Astrocyte (in vitro differentiated cells and primary cell): Measurements from ENCODE around the gene CIB4. TPM values are rescaled to one million over a fixed set of nuclear protein-coding genes. Genes with fewer than 3 reads are reported as not detected.
"Not testable (repeated sequence)": the region's sequence is repeated elsewhere in the genome, so short reads cannot be mapped to it uniquely, and the experiment has no call there.

ENCODE experiments used
- DNase-seq: peaks from one replicate; pipeline ENCODE4 v3.0.0-alpha.2; 2010; ENCODE audit warnings: low read depth
- FAIRE-seq: peaks from 2 replicates; lab custom pipeline; 2011; peaks lifted over from hg19 to GRCh38; lab: Jason Lieb, UNC
- H2AFZ ChIP-seq: 2 replicates; pipeline ENCODE4 v1.6.0; 2012; ENCODE audit warnings: low read depth, low read length, inconsistent platforms
- H3K27ac ChIP-seq: 2 replicates; pipeline ENCODE4 v1.5.1; 2011; ENCODE audit warnings: low read depth, low read length, inconsistent platforms
- H3K27me3 ChIP-seq: 2 replicates; pipeline ENCODE4 v1.6.0; 2011; ENCODE audit warnings: low read length, inconsistent platforms; ENCODE audit not compliant: insufficient read depth
- H3K36me3 ChIP-seq: 2 replicates; pipeline ENCODE4 v1.5.1; 2011; ENCODE audit warnings: low read length, inconsistent platforms; ENCODE audit not compliant: insufficient read depth
- H3K4me1 ChIP-seq: 2 replicates; pipeline ENCODE4 v1.5.1; 2011; ENCODE audit warnings: low read length, inconsistent platforms; ENCODE audit not compliant: insufficient read depth
- H3K4me2 ChIP-seq: 2 replicates; pipeline ENCODE4 v1.6.0; 2012; ENCODE audit warnings: low read length, inconsistent platforms
- H3K4me3 ChIP-seq: 2 replicates; pipeline ENCODE4 v1.5.1; 2011; ENCODE audit warnings: low read depth, mild to moderate bottlenecking, low read length, inconsistent platforms; ENCODE audit not compliant: insufficient read depth
- H3K79me2 ChIP-seq: 2 replicates; pipeline ENCODE4 v1.6.0; 2012; ENCODE audit warnings: mild to moderate bottlenecking, low read length, inconsistent platforms; ENCODE audit not compliant: insufficient read depth
- H3K9ac ChIP-seq: 2 replicates; pipeline ENCODE4 v1.6.0; 2012; ENCODE audit warnings: mild to moderate bottlenecking, low read length, inconsistent platforms
- H3K9me3 ChIP-seq: 2 replicates; pipeline ENCODE4 v1.5.1; 2012; ENCODE audit warnings: low read depth, mild to moderate bottlenecking, low read length, inconsistent platforms; ENCODE audit not compliant: insufficient read depth
- H4K20me1 ChIP-seq: 2 replicates; pipeline ENCODE4 v1.6.0; 2012; ENCODE audit warnings: low read length, inconsistent platforms; ENCODE audit not compliant: insufficient read depth
- H3K27ac Mint-ChIP-seq: one replicate; pipeline ENCODE4 v1.8.0; 2021; ENCODE audit warnings: mild to moderate bottlenecking, mixed read lengths; ENCODE audit not compliant: unreplicated experiment
- H3K27me3 Mint-ChIP-seq: one replicate; pipeline ENCODE4 v1.8.0; 2021; ENCODE audit warnings: low read depth, mixed read lengths; ENCODE audit not compliant: unreplicated experiment
- H3K36me3 Mint-ChIP-seq: one replicate; pipeline ENCODE4 v1.8.0; 2021; ENCODE audit warnings: low read depth, mixed read lengths; ENCODE audit not compliant: unreplicated experiment
- H3K4me1 Mint-ChIP-seq: one replicate; pipeline ENCODE4 v1.8.0; 2021; ENCODE audit warnings: low read depth, mixed read lengths; ENCODE audit not compliant: unreplicated experiment
- H3K4me3 Mint-ChIP-seq: one replicate; pipeline ENCODE4 v1.8.0; 2021; ENCODE audit warnings: mild to moderate bottlenecking, moderate library complexity, mixed read lengths; ENCODE audit not compliant: unreplicated experiment
- H3K9me3 Mint-ChIP-seq: one replicate; pipeline ENCODE4 v1.8.0; 2021; ENCODE audit warnings: mild to moderate bottlenecking, mixed read lengths; ENCODE audit not compliant: unreplicated experiment
- CTCF ChIP-seq: IDR thresholded peaks from 2 replicates; pipeline ENCODE4 v1.5.1; 2011; ENCODE audit warnings: low read depth, mild to moderate bottlenecking, inconsistent platforms, low read length, moderate library complexity; ENCODE audit not compliant: insufficient read depth
- EZH2 ChIP-seq: IDR thresholded peaks from 2 replicates; pipeline ENCODE4 v1.6.1; 2012; ENCODE audit warnings: mild to moderate bottlenecking, low read length, inconsistent platforms; ENCODE audit not compliant: insufficient read depth
- total RNA-seq: library from RNA; stranded (reverse); gene quantifications from 2 replicates; pipeline ENCODE4 v1.2.1, GENCODE V29; 2021

The CIB4 gene
- total RNA-seq, 1 donor from 2014 or later: not detected

DNA sequence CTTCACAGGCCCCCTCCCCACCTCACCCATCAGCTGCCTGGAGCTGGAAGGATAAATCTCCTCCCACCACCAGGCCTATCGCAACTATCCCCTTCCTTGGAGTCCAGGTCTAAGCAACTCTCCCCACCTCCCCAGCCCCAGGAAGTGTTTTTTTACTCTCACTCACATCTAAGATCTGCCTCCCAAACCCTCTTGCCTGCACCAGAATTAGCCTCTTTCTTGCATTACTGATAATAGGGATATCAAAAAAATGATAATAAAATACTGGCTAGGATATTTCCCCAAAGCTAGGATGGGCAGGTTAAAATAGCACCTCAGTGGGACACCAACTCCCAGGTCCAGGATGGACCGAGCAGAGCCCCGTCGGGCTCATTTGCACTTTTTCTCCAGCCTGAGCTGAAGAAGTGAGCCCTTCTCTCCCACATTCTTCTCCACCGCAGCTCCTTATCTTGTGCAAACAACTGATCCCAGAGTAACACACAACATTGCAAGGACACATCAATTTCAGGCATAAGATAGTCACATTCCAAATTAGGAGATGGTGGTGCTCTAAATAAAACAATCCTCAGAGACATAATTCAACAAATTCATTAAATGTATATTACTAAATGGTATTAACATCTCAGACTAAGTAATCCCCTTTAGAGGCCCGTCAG, 17.7 kb upstream of the CIB4 start:
- Mint-ChIP-seq H3K4me1 (peaks cover 6% of the 10 kb centered on the region), H3K9me3 (peaks cover 7% of the 10 kb centered on the region), H3K36me3 (no peaks in the 10 kb centered on the region), H3K27ac (no peak overlapping the region), H3K4me3 (no peak overlapping the region), H3K27me3 (peaks cover 6% of the 10 kb centered on the region)
- Histone ChIP-seq H4K20me1 (no peaks in the 10 kb centered on the region), H3K4me1 (no peaks in the 10 kb centered on the region), H2AFZ (no peak overlapping the region), H3K27me3 (peaks cover 3% of the 10 kb centered on the region), H3K36me3 (no peaks in the 10 kb centered on the region), H3K9me3 (no peaks in the 10 kb centered on the region), H3K4me3 (no peak overlapping the region), H3K4me2 (no peak overlapping the region), H3K9ac (no peak overlapping the region), H3K79me2 (no peaks in the 10 kb centered on the region), H3K27ac (no peak overlapping the region)
- no peak for TF ChIP-seq EZH2
- TF ChIP-seq CTCF: no peak
- DNase-seq: no peak
- FAIRE-seq: no peak

DNA sequence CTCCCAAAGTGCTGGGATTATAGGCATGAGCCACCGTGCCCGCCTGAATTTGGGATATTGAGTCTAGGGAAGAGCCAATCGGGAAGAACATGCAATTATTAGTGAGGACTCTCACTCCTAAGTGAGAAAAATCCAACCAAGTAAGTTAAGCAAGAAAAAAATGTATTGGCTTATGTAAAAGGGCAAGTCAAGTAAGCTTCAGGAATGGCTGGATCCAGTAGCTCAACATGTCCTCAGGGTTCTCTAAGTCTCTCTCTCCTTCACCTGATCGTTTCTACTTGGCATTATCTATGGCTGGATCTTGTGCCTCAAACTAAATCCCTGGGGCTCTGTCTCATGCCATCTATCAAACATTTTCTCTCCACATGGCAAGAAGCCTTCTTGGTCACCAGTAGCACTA, 16.1 kb upstream of the CIB4 start:
- H3K27ac Mint-ChIP-seq: no peak overlapping the region
- Histone ChIP-seq H3K4me1 (no peaks in the 10 kb centered on the region), H2AFZ (no peak overlapping the region), H3K36me3 (no peaks in the 10 kb centered on the region), H3K79me2 (no peaks in the 10 kb centered on the region), H4K20me1 (no peaks in the 10 kb centered on the region), H3K9me3 (no peaks in the 10 kb centered on the region), H3K9ac (no peak overlapping the region), H3K27me3 (peaks cover 3% of the 10 kb centered on the region), H3K27ac (no peak overlapping the region), H3K4me3 (no peak overlapping the region), H3K4me2 (no peak overlapping the region)
- H3K27me3 Mint-ChIP-seq: peaks cover 15% of the 10 kb centered on the region
- no peaks in the 10 kb centered on the region for H3K36me3 Mint-ChIP-seq
- peaks cover 7% of the 10 kb centered on the region for H3K9me3 Mint-ChIP-seq
- FAIRE-seq: no peak
- H3K4me3 Mint-ChIP-seq: no peak overlapping the region
- no peak for DNase-seq
- TF ChIP-seq EZH2 (no peak), CTCF (no peak)
- H3K4me1 Mint-ChIP-seq: peaks cover 6% of the 10 kb centered on the region

DNA sequence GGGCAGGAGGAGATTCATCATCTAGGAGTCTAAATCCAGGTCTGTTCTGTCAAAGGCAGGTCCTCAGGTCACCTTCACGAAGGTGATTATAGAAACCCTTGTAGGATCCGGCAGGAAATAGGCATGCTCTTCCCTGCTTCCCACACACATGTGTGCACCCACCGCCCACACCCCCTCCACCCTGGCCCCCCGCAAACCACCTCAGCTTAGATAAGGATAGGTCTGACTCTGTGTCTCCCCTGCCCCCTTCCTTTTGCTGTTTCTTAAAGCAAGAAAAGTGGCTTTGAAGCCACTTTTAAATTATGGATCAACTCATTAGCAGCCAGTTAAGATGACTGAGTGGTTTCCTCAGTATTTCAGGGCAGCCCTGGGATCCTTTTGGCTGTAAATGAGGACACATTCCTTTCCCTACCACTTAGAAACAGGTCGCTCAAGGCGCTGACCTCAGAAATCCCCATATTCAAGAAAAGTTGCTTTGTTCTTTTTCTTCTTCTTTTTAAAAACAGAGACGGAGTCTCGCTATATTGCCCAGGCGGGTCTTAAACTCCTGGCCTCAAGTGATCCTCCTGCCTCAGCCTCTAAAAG, 14.5 kb upstream of the CIB4 start:
- peaks cover 6% of the 10 kb centered on the region for H3K4me1 Mint-ChIP-seq
- TF ChIP-seq EZH2: no peak
- no peak for TF ChIP-seq CTCF
- Histone ChIP-seq H3K9me3 (no peaks in the 10 kb centered on the region), H3K27ac (no peak overlapping the region), H3K9ac (no peak overlapping the region), H4K20me1 (no peaks in the 10 kb centered on the region), H3K36me3 (no peaks in the 10 kb centered on the region), H3K79me2 (no peaks in the 10 kb centered on the region), H3K4me1 (no peaks in the 10 kb centered on the region), H3K4me3 (no peak overlapping the region), H3K4me2 (no peak overlapping the region), H2AFZ (no peak overlapping the region), H3K27me3 (peaks cover 11% of the 10 kb centered on the region)
- no peak overlapping the region for H3K27ac Mint-ChIP-seq
- DNase-seq (no peak), FAIRE-seq (no peak)
- peaks cover 10% of the 10 kb centered on the region for H3K9me3 Mint-ChIP-seq
- H3K27me3 Mint-ChIP-seq: peaks cover 27% of the 10 kb centered on the region
- H3K36me3 Mint-ChIP-seq: no peaks in the 10 kb centered on the region
- H3K4me3 Mint-ChIP-seq: no peak overlapping the region

- not testable (repeated sequence) for H3K4me2 ChIP-seq, H3K4me1 Mint-ChIP-seq, H3K36me3 ChIP-seq, H3K4me3 ChIP-seq, H3K9me3 ChIP-seq, H3K27ac Mint-ChIP-seq, H3K79me2 ChIP-seq, FAIRE-seq, H3K4me1 ChIP-seq, H3K27ac ChIP-seq, H3K4me3 Mint-ChIP-seq, H4K20me1 ChIP-seq, H3K9ac ChIP-seq, DNase-seq, H2AFZ ChIP-seq, H3K36me3 Mint-ChIP-seq
- H3K27me3 ChIP-seq: peaks cover 17% of the 10 kb centered on the region
- peaks cover 12% of the 10 kb centered on the region for H3K9me3 Mint-ChIP-seq
- peaks cover 32% of the 10 kb centered on the region for H3K27me3 Mint-ChIP-seq
Observed at GRCh38 chr2:26655120-26655519, 14.0 kb upstream of the CIB4 start.
